ENCODE data around the gene RAVER1. TPM values are rescaled to one million over a fixed set of nuclear protein-coding genes. Genes with fewer than 3 reads are reported as not detected.

Gene RAVER1
- total RNA-seq, 2 experiments from 2014 or later: 83.7 to 90.8 TPM

GRCh38 chr19:10329555-10329954 lies 3.8 kb downstream of the RAVER1 start:
- POLR2A ChIA-PET: no interaction called here

GRCh38 chr19:10328558-10329429 lies 4.5 kb downstream of the RAVER1 start:
- no peaks in the 10 kb centered on the region for H3K27me3 Mint-ChIP-seq
- H3K9me3 Mint-ChIP-seq (ENCODE audit: low read depth): no peaks in the 10 kb centered on the region
- peaks cover 44% of the 10 kb centered on the region for H3K36me3 Mint-ChIP-seq (ENCODE audit: low read depth)
- H3K27ac Mint-ChIP-seq: no peak overlapping the region
- intact Hi-C loops (cut with DNase I, micrococcal nuclease): no loop called here
- ATAC-seq (no peak), DNase-seq (no peak)
- H3K4me1 Mint-ChIP-seq: peaks cover 15% of the 10 kb centered on the region
- H3K4me3 Mint-ChIP-seq: no peak overlapping the region
- CTCF ChIA-PET: no interaction called here
- POLR2A ChIA-PET: no interaction called here

More at GRCh38 chr19:10329555-10329954, 3.8 kb downstream of the RAVER1 start:
- no peaks in the 10 kb centered on the region for H3K27me3 Mint-ChIP-seq
- DNase-seq: no peak
- H3K9me3 Mint-ChIP-seq (ENCODE audit: low read depth): no peaks in the 10 kb centered on the region
- peaks cover 46% of the 10 kb centered on the region for H3K36me3 Mint-ChIP-seq (ENCODE audit: low read depth)
- intact Hi-C loops (cut with DNase I, micrococcal nuclease): no loop called here
- no peak overlapping the region for H3K4me3 Mint-ChIP-seq
- CTCF ChIA-PET: interaction anchor here (1.0 kb wide), 1 partner anchor 59 kb away, joined by 3 read pairs; no protein-coding TSS in a partner anchor
- no peak overlapping the region for H3K27ac Mint-ChIP-seq
- ATAC-seq: no peak
- peaks cover 19% of the 10 kb centered on the region for H3K4me1 Mint-ChIP-seq

GRCh38 chr19:10327793-10328192 lies 5.5 kb downstream of the RAVER1 start:
- H3K4me3 Mint-ChIP-seq: no peak overlapping the region
- H3K27ac Mint-ChIP-seq: no peak overlapping the region
- peaks cover 10% of the 10 kb centered on the region for H3K4me1 Mint-ChIP-seq
- no peaks in the 10 kb centered on the region for H3K27me3 Mint-ChIP-seq
- POLR2A ChIA-PET: no interaction called here
- CTCF ChIA-PET: no interaction called here
- intact Hi-C loops (cut with DNase I, micrococcal nuclease): no loop called here
- H3K9me3 Mint-ChIP-seq (ENCODE audit: low read depth): no peaks in the 10 kb centered on the region
- H3K36me3 Mint-ChIP-seq (ENCODE audit: low read depth): peaks cover 39% of the 10 kb centered on the region
- DNase-seq: no peak
- ATAC-seq: no peak

GRCh38 chr19:10325732-10326131 lies 7.6 kb downstream of the RAVER1 start:
- POLR2A ChIA-PET: no interaction called here
- no peak overlapping the region for H3K4me3 Mint-ChIP-seq

GRCh38 chr19:10321874-10322835 lies 11.2 kb downstream of the RAVER1 start:
- no peak for DNase-seq
- POLR2A ChIA-PET: no interaction called here
- Mint-ChIP-seq H3K27me3 (no peaks in the 10 kb centered on the region), H3K27ac (no peak overlapping the region), H3K4me1 (no peaks in the 10 kb centered on the region), H3K36me3 (ENCODE audit: low read depth) (peaks cover 28% of the 10 kb centered on the region), H3K9me3 (ENCODE audit: low read depth) (no peaks in the 10 kb centered on the region), H3K4me3 (no peak overlapping the region)
- CTCF ChIA-PET: no interaction called here
- no peak for ATAC-seq
- intact Hi-C loops (cut with DNase I, micrococcal nuclease): no loop called here

More at GRCh38 chr19:10325732-10326131, 7.6 kb downstream of the RAVER1 start:
- intact Hi-C loops (cut with DNase I, micrococcal nuclease): no loop called here
- no peaks in the 10 kb centered on the region for H3K4me1 Mint-ChIP-seq
- peaks cover 38% of the 10 kb centered on the region for H3K36me3 Mint-ChIP-seq (ENCODE audit: low read depth)
- no peaks in the 10 kb centered on the region for H3K27me3 Mint-ChIP-seq
- ATAC-seq (no peak), DNase-seq (no peak)
- H3K27ac Mint-ChIP-seq: no peak overlapping the region
- CTCF ChIA-PET: interaction anchor here (0.6 to 1.1 kb wide), 2 partner anchors 66 to 462 kb away, joined by 3 to 4 read pairs; no protein-coding TSS in a partner anchor
- no peaks in the 10 kb centered on the region for H3K9me3 Mint-ChIP-seq (ENCODE audit: low read depth)

- no peaks in the 10 kb centered on the region for H3K27me3 Mint-ChIP-seq
- intact Hi-C loops (cut with DNase I, micrococcal nuclease): no loop called here
- ChIA-PET POLR2A (no interaction called here), CTCF (no interaction called here)
- H3K9me3 Mint-ChIP-seq (ENCODE audit: low read depth): no peaks in the 10 kb centered on the region
- no peak overlapping the region for H3K27ac Mint-ChIP-seq
- H3K36me3 Mint-ChIP-seq (ENCODE audit: low read depth): peaks cover 31% of the 10 kb centered on the region
- DNase-seq (no peak), ATAC-seq (no peak)
- H3K4me1 Mint-ChIP-seq: no peaks in the 10 kb centered on the region
- no peak overlapping the region for H3K4me3 Mint-ChIP-seq
Measured at GRCh38 chr19:10321417-10321797, 11.9 kb downstream of the RAVER1 start.

- Mint-ChIP-seq H3K4me1 (peaks cover 6% of the 10 kb centered on the region), H3K36me3 (ENCODE audit: low read depth) (peaks cover 37% of the 10 kb centered on the region), H3K27me3 (no peaks in the 10 kb centered on the region), H3K4me3 (no peak overlapping the region), H3K9me3 (ENCODE audit: low read depth) (no peaks in the 10 kb centered on the region), H3K27ac (no peak overlapping the region)
- no peak for DNase-seq
- ATAC-seq: no peak
- intact Hi-C loops (cut with DNase I, micrococcal nuclease): no loop called here
- ChIA-PET POLR2A (no interaction called here), CTCF (no interaction called here)
Measured at GRCh38 chr19:10320602-10321416, 12.5 kb downstream of the RAVER1 start.

- CTCF ChIA-PET: no interaction called here
- Mint-ChIP-seq H3K27me3 (no peaks in the 10 kb centered on the region), H3K4me1 (peaks cover 16% of the 10 kb centered on the region), H3K36me3 (ENCODE audit: low read depth) (peaks cover 37% of the 10 kb centered on the region), H3K9me3 (ENCODE audit: low read depth) (no peaks in the 10 kb centered on the region), H3K27ac (no peak overlapping the region), H3K4me3 (no peak overlapping the region)
- DNase-seq: no peak
- POLR2A ChIA-PET: interaction anchor here (0.9 to 1.8 kb wide), 3 partner anchors 15 to 61 kb away, joined by 3 to 7 read pairs (median 5); partner anchors contain the start of gene TYK2
- intact Hi-C loops (cut with DNase I, micrococcal nuclease): no loop called here
- ATAC-seq: no peak
Measured at GRCh38 chr19:10318807-10319682, 14.3 kb downstream of the RAVER1 start.

- CTCF ChIA-PET: no interaction called here
- DNase-seq (no peak), ATAC-seq (no peak)
- no peak overlapping the region for H3K27ac Mint-ChIP-seq
- peaks cover 16% of the 10 kb centered on the region for H3K4me1 Mint-ChIP-seq
- H3K36me3 Mint-ChIP-seq (ENCODE audit: low read depth): peaks cover 36% of the 10 kb centered on the region
- no peaks in the 10 kb centered on the region for H3K9me3 Mint-ChIP-seq (ENCODE audit: low read depth)
- no peak overlapping the region for H3K4me3 Mint-ChIP-seq
- H3K27me3 Mint-ChIP-seq: no peaks in the 10 kb centered on the region
- intact Hi-C loops (cut with DNase I, micrococcal nuclease): loop anchor here in 1 of 2 experiments (2.0 kb wide), 1 partner anchor 57 kb away; no protein-coding TSS in a partner anchor
- POLR2A ChIA-PET: interaction anchor here (1.0 to 1.8 kb wide), 2 partner anchors 16 to 44 kb away, joined by 5 to 7 read pairs; no protein-coding TSS in a partner anchor
Measured at GRCh38 chr19:10317857-10318462, 15.4 kb downstream of the RAVER1 start.

Data from activated CD4-positive, alpha-beta T cell treated with anti-CD3 and anti-CD28 coated beads for 36 hours (primary cell).